ENCODE results near the gene ZBTB33.

DNA sequence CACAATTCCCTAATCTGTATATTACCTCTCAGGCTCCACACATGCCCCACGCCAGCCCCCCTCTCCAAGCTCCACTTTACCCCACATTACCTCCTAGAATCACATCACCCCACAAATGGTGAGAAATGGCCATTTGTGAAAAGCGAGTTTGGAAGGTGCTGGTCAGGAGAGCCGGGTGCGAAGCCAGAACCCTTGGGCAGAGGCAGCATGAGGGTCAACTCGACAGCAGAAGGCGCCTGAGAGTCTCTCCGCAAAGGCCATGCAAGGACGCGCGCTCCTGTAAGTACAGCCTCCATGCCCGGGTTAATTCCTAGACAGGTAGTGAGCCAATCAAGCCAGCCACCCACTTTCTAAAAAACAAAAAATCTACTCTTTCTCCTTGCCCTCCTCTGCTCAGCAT, 49.8 kb upstream of the ZBTB33 start:
- no peak for TF ChIP-seq EZH2 (IDR thresholded peaks at IDR 0.05; ENCODE audit: insufficient read depth, poor library complexity, severe bottlenecking)
- no peak for TF ChIP-seq EZH2phosphoT487 (IDR thresholded peaks at IDR 0.05; ENCODE audit: insufficient read depth, low read depth)
